WERI-Rb-1 (cell line): ENCODE results near the gene CNDP2.

Experiments used
- DNase-seq: peaks from one replicate; pipeline ENCODE4 v3.0.0-alpha.2; 2020
- H3K27ac ChIP-seq: fragments of 250-450 bp; sonication (Bioruptor Pico); 2 replicates; pipeline ENCODE4 v1.5.1; 2020; ENCODE audit warnings: mild to moderate bottlenecking, moderate library complexity
- H3K27me3 ChIP-seq: fragments of 250-450 bp; sonication (Bioruptor Pico); 2 replicates; pipeline ENCODE4 v1.5.1; 2021; ENCODE audit warnings: mild to moderate bottlenecking, low read depth, moderate library complexity; ENCODE audit not compliant: insufficient read depth, severe bottlenecking
- H3K36me3 ChIP-seq: fragments of 250-450 bp; sonication (Bioruptor Pico); 2 replicates; pipeline ENCODE4 v1.5.1; 2020; ENCODE audit warnings: mild to moderate bottlenecking, moderate library complexity
- H3K4me3 ChIP-seq: 2 replicates; pipeline ENCODE4 v1.5.1; 2011; ENCODE audit warnings: low read depth, mild to moderate bottlenecking, control low read depth, low read length
- H3K9me3 ChIP-seq: fragments of 250-450 bp; sonication (Bioruptor Pico); 2 replicates; pipeline ENCODE4 v1.5.1; 2021; ENCODE audit warnings: mild to moderate bottlenecking, moderate library complexity; ENCODE audit not compliant: severe bottlenecking
- TF ChIP-seq, protein P1 (sequence below): IDR thresholded peaks from 2 replicates; pipeline ENCODE4 v1.5.1; 2011; ENCODE audit warnings: low read depth, mild to moderate bottlenecking, control low read depth, inconsistent platforms, low read length

CNDP2 gene

DNA sequence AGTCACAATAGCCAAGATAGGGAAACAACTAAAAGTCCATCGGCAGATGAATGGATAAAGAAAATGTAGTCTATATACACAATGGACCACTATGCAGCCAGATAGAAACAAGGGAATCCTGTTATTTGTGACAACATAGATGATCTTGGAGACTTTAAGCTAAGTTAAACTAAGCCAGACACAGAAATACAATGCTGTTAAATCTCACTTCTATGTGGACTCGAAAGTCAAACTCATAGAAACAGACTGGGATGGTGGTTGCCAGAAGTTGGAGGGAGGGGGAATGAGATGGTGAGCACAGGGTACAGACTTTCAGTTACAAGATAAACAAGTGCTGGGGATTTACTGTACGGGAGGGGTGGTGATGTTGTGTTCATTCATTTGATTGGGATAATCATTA, 32.8 kb downstream of the CNDP2 start:
- Histone ChIP-seq H3K27ac (no peak overlapping the region), H3K4me3 (no peak overlapping the region), H3K9me3 (no peaks in the 10 kb centered on the region), H3K27me3 (no peaks in the 10 kb centered on the region), H3K36me3 (no peaks in the 10 kb centered on the region)
- no peak for DNase-seq
- TF ChIP-seq, protein P1, sequence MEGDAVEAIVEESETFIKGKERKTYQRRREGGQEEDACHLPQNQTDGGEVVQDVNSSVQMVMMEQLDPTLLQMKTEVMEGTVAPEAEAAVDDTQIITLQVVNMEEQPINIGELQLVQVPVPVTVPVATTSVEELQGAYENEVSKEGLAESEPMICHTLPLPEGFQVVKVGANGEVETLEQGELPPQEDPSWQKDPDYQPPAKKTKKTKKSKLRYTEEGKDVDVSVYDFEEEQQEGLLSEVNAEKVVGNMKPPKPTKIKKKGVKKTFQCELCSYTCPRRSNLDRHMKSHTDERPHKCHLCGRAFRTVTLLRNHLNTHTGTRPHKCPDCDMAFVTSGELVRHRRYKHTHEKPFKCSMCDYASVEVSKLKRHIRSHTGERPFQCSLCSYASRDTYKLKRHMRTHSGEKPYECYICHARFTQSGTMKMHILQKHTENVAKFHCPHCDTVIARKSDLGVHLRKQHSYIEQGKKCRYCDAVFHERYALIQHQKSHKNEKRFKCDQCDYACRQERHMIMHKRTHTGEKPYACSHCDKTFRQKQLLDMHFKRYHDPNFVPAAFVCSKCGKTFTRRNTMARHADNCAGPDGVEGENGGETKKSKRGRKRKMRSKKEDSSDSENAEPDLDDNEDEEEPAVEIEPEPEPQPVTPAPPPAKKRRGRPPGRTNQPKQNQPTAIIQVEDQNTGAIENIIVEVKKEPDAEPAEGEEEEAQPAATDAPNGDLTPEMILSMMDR = no peak

DNA sequence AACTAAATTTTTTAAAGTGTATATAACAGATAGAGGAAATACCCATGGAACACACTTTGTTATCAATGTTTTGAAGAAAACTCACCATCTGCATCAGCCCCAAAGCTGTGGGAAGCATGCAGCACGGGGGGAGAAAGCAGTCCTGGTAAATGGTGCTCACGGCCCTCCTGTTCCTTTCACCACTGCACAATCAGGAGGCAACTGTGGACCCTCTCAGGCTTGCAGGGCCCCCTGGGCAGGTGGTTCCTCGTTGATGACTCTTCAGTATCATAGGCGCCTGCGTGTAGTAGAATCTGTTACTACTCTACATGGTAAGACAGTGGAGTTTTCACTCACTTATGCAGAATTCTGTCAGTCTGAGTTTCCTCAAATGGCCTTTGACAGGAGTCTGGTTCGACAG, 33.2 kb downstream of the CNDP2 start:
- Histone ChIP-seq H3K4me3 (no peak overlapping the region), H3K27me3 (no peaks in the 10 kb centered on the region), H3K36me3 (no peaks in the 10 kb centered on the region), H3K9me3 (no peaks in the 10 kb centered on the region), H3K27ac (no peak overlapping the region)
- TF ChIP-seq, protein P1 = no peak
- no peak for DNase-seq

GRCh38 chr18:74529811-74530583, 33.8 kb downstream of the CNDP2 start:
- H3K36me3 ChIP-seq = no peaks in the 10 kb centered on the region
- H3K27me3 ChIP-seq = no peaks in the 10 kb centered on the region
- no peak overlapping the region for H3K4me3 ChIP-seq
- TF ChIP-seq, protein P1 = no peak
- no peak for DNase-seq
- no peak overlapping the region for H3K27ac ChIP-seq
- H3K9me3 ChIP-seq = no peaks in the 10 kb centered on the region

DNA sequence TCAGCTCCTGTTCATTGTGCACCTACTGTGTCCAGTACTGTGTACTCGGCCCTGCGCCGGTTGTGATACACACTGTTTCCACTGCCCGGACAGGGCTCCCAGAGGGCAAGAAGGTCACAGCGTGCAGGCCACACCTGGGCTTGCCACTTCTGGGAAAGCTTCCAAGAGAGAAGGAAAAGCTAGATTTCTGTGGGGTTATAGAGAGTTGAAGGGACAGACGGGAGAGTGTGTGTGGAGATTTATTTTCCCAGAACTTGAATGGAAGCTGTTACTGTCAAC, 34.4 kb downstream of the CNDP2 start:
- TF ChIP-seq, protein P1 = no peak
- Histone ChIP-seq H3K27me3 (no peaks in the 10 kb centered on the region), H3K27ac (no peak overlapping the region), H3K36me3 (no peaks in the 10 kb centered on the region), H3K4me3 (no peak overlapping the region), H3K9me3 (no peaks in the 10 kb centered on the region)
- DNase-seq = no peak

DNA sequence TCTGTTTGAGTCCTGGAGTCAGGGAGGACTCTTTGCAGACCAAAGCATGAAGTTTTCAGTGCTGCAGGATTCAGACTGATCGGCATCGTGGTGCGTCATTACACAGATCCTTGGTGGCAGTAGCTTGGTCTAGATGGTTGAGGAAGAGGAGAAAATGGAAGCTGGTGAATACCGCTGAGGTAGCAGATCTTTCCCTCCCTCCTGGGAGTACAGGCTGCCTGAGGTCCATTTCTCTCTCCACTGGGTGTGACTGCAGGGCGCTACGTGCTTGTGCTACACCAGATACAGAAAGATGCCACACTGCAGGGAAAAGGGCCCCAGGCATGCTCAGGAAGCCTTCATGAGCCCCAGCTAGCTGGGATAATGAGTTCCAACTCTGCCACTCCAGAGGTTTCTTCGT, 34.9 kb downstream of the CNDP2 start:
- H3K9me3 ChIP-seq = no peaks in the 10 kb centered on the region
- no peak overlapping the region for H3K27ac ChIP-seq
- H3K36me3 ChIP-seq = no peaks in the 10 kb centered on the region
- no peak overlapping the region for H3K4me3 ChIP-seq
- H3K27me3 ChIP-seq = no peaks in the 10 kb centered on the region
- DNase-seq = no peak
- TF ChIP-seq, protein P1 = no peak

DNA sequence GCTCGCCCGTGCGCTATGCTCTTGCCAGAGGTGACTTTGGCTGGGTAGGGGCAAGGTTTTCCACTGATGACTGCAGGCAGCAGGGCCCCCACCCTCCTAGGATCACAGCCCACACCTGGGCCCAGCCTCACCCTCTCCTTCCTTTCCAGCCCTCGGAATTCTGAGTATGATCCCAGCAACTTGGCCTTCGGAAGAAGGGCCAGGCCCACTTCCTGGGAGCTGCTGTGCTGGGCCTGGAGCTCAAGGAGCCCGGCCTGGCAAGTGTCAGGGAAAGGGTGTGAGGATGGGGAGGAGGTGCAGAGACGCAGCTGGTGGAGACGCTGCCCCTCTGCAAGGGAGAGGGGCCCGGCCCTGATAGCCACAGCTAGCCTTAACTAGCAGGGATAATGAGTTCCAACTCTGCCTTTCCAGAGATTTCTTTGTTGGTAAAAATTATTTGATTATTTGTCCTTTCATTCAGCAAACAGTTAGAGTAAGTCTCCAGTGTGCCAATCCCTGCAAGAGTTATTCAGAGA, 36.4 kb downstream of the CNDP2 start:
- Histone ChIP-seq H3K36me3 (no peaks in the 10 kb centered on the region), H3K9me3 (no peaks in the 10 kb centered on the region), H3K27me3 (no peaks in the 10 kb centered on the region), H3K27ac (no peak overlapping the region), H3K4me3 (no peak overlapping the region)
- TF ChIP-seq, protein P1 = no peak
- no peak for DNase-seq
